HG03521 (cell line): ENCODE data around the gene IL12RB2.
"Not testable (repeated sequence)": the region's sequence is repeated elsewhere in the genome, so short reads cannot be mapped to it uniquely, and the experiment has no call there.

Experiments used
- ATAC-seq: cut with Tn5 transposase; IDR thresholded peaks from one replicate; pipeline ENCODE4 v1.9.1; 2021; ENCODE audit warnings: mild to moderate bottlenecking, moderate library complexity; ENCODE audit not compliant: unreplicated experiment

IL12RB2 gene

DNA sequence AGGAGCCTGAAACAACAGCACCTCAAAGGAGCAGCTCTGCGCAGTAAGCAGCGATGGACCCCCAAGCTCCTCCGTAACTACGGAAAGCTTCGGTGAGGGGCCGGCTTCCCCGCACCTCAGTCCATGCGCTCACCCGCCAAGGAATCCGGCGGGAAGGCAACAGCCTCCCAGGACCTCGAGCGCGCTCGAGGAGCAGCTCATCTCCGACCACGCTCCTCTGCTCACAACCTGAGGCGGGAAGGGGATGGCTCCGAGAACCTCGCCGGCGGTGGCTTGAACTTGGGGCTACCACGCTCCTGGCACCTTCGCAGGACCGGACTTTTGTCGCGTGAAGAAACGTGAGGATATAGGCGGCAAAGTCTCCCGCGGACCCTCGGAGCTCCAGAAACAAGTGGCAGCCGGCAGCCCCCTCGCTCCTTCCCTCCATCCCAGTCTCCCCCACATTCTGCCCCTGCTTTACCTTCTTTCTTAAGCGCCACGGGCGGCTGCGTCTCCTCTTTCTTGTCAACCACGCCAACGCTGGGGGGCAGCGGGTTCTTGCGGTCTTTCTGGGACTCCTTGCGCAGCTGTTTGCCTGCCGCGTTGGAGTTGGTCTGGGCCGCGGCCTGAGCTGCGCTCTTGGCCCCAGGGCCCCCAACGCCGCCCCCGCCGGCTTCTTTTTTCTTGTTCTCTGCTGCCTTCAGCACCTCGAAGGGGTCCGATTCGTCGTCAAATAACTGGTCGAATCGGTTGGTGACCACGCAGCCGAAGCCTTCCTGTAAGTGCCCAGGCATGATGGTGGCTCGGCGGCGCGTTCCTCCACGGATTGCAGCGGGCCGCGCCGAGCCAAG is 122.1 kb downstream of the IL12RB2 start:
- ATAC-seq: peak; percentile 1

DNA sequence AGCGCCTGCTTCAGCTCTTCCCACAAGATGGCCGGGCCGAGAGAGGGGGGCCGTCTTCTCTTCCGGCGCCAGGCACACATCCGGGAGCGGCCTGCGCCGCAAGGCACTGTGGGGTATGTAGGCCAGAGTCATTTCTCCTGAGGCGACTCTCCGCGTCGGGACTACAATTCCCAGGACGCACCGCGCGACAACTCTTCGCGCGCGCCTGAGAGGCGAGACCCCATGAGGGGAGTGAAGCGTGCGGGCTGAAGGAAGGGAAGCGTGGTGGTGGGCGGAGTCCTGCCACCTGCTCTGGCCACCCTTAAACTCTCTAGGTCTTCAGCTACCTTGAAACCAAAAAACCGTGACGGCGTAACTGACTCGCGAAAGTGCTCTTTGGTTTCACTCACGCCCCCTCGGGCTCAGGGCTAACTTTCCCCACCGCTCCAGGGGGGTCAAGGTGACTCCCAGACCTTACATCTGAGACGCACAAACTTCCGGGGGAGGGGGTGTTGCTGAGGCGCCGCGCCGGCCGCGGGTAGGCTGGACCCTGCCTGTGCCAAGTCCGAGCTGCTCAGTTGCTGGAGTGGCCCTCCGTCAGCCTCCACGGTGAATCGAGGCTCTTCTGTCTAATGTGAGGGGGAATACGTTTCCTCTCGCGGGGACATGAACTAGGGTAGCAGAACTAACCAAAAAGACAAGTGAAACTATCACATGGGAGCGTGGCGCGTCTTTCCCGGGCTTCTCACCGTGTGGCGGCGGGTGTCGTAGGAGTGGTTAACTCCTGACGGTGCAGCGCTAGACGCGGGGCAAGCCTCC is 122.9 kb downstream of the IL12RB2 start, which contains the start of gene SERBP1:
Gene SERBP1, minus strand, starts transcription at position 45 of the 798 bp plus-strand sequence. CDS start 102 bp downstream, outside the sequence.
- ATAC-seq: peak; percentile 80

- no peak for ATAC-seq
These were observed 123.6 kb downstream of the IL12RB2 start for GRCh38 chr1:67431156-67431765.

DNA sequence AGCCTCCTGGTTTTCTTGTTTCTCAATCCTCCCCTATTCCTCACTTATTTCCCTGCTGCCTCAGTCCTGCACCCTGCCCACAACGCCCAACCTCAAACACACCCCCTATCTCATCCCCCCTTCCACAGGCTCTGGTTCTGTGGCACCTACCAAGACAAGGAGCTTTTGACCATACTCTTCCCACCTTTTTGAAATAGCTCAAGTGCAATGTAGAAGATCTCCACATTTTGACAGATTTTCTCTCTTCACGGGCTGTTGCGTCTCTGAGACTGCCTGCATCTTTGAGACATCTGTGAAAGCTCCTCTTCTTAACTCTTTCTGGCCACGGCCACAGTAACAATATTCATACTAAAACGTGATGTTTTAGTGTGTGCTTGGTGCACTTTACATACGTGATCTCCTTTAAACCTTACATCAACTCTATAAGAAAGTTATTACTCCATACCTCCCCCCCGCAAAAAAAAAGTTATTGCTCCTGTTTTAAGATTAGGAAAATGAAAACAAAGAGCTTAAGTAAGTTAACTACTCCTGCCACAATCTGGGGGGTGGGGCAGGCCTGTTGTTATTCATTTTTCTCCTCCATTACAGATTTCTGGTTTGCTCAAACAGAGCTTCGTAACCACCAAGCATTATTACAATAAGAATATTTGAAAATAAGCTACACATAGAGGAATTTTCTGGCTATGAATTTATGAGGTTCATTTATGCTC is 124.4 kb downstream of the IL12RB2 start:
- ATAC-seq: no peak

- ATAC-seq: no peak
These were observed 125.1 kb downstream of the IL12RB2 start for GRCh38 chr1:67432745-67433144.

- no peak for ATAC-seq
These were observed 126.2 kb downstream of the IL12RB2 start for GRCh38 chr1:67433837-67434236.

DNA sequence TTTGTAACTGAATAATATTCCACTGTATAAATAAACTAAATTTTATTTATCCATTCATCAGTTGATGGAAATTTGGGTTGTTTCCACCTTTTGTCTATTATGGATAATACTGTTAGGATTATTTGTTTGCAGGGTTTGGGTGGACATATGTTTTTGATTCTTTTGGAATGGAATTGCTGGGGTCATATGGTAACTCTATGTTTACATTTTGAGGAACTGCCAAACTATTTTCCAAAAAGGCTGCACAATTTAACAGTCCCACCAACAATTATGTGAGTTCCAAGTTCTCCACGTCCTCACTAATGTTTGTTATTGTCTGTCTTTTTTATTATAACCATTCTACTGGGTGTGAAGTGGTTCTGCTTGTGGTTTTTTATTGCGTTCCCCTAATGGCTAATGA is 126.8 kb downstream of the IL12RB2 start:
- no peak for ATAC-seq

GRCh38 chr1:67436511-67437055 is 128.9 kb downstream of the IL12RB2 start:
- no peak for ATAC-seq

GRCh38 chr1:67437961-67438360 is 130.3 kb downstream of the IL12RB2 start:
- no peak for ATAC-seq

DNA sequence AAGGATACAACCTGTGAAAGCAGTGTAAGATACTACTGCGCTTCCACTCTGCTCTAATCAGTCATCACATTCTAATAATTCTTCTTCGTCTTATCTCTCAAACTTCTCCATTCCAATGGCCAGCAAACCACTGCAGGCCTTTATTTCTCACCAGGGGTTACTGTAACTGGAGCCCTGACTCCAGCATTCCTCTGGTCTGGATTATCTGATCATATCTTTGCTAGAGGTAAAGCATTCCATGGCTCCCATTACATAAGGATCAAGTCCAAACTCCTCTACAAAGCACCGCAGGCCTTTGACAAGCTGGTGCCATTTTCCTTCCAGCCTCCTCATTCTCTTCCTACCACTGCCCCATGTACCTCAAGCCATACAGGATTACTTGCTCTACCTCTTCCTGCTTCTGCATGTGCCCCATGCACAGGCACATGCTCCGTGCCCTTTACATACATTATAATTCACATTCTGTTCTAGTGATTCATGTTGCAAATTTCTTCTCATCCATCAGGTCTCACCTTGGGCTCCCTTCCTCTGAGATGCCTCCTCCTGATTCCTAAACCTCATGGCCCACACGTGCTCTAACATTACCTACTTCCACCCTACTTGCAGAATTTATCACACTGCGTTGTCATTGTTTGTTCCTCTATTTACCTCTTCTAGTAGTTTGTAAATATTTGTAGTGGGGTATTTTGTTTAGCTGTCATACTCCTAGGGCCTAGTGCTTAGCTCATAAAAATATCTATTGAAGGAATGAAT is 131.8 kb downstream of the IL12RB2 start:
- no peak for ATAC-seq

DNA sequence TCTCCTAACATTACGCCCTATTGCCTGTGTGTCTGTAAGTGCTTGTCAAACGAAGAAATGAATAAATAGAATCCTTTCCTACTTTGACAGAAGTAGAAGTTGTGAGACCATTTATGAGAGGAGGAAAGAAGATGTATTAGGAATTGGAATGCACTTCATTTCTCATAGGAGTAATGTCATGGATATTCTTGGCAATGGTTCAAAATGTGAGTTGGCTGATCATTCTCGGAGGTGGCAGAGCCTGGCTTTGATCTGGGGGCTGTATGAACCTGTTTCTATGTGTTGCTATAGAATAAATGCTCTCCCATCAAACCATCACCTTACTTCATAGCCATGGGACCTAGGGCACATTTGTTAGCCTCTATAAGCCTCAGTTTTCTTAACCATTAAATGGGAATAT is 132.7 kb downstream of the IL12RB2 start:
- no peak for ATAC-seq

GRCh38 chr1:67441183-67441582 is 133.5 kb downstream of the IL12RB2 start:
- no peak for ATAC-seq

DNA sequence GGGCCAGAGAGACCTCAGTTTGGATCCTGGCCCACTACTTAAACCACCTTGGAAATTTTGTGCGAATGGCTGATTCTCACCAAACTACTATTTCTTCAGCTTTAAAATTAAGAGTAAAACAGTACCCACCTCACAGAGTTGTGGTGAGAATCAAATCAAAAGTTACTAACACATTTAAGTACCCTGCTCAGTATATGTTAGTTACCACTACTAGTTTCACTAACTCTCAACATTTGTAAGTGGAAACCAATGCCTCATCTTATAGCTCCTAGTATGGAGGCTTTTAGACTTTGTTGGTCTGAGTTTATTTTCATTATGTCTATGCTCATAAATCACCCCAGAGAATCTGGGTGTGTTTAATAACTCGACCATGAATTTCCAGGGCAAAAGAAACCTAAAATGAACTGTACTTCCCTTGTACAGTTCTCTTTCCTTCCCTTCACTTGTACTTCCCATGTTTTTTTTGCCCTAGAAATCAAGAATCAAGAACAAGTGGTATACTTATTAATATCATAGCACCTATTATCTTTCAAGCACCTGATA is 134.1 kb downstream of the IL12RB2 start:
- no peak for ATAC-seq

DNA sequence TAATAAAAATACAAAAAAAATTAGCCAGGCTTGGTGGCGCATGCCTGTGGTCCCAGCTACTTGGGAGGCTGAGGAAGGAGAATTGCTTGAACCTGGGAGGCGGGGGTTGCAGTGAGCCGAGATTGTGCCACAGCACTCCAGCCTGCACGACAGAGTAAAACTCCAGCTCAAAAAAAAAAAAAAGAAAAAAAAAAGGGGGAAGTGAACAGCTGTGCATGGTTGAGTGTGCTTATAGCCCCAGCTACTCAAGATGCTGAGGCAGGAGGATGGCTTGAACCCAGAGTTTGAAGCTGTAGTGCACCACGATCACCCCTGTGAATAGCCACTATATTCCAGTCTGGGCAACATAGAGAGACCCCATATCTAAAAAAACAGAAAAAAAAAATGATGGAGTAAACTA is 138.3 kb downstream of the IL12RB2 start:
- ATAC-seq: not testable (repeated sequence)
